Measurements from ENCODE around the gene BCAS3.

DNA sequence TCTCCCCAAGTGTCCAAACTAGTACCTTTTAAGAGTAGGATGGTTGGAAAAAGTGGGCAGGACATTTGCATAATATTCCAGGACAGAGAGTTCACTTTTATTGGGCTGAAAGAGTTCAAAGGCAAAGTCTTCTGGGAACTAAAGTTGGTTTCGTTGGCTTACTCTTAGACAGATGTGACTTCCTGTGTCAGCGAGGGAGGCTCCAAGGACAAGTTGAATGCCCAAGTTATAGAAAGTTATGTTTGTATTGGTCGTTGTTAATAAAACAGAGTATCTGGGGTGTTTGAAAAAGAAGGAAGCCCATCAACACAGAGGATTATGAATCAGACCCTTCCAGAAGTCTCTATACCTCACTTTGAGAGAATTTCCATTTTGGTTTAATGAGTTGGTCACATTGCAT lies 604.7 kb downstream of the BCAS3 start:
- TF ChIP-seq CTCF (IDR thresholded peaks at IDR 0.05) (no peak), POLR2A (IDR thresholded peaks at IDR 0.05) (no peak)

Data from heart left ventricle (tissue), 13 donors.